B cell (primary cell): ENCODE measurements around the gene PROCR.

Experiments used
- CTCF ChIP-seq: fragments of 200-600 bp; IDR thresholded peaks from one replicate; pipeline ENCODE4 v1.8.0; 2022; ENCODE audit warnings: antibody characterized with exemption, mild to moderate bottlenecking
- EZH2 ChIP-seq: IDR thresholded peaks from 2 replicates; pipeline ENCODE4 v1.6.1; 2012; ENCODE audit warnings: borderline replicate concordance, low read depth, mild to moderate bottlenecking, moderate library complexity, low read length; ENCODE audit not compliant: insufficient read depth, poor library complexity, severe bottlenecking

DNA sequence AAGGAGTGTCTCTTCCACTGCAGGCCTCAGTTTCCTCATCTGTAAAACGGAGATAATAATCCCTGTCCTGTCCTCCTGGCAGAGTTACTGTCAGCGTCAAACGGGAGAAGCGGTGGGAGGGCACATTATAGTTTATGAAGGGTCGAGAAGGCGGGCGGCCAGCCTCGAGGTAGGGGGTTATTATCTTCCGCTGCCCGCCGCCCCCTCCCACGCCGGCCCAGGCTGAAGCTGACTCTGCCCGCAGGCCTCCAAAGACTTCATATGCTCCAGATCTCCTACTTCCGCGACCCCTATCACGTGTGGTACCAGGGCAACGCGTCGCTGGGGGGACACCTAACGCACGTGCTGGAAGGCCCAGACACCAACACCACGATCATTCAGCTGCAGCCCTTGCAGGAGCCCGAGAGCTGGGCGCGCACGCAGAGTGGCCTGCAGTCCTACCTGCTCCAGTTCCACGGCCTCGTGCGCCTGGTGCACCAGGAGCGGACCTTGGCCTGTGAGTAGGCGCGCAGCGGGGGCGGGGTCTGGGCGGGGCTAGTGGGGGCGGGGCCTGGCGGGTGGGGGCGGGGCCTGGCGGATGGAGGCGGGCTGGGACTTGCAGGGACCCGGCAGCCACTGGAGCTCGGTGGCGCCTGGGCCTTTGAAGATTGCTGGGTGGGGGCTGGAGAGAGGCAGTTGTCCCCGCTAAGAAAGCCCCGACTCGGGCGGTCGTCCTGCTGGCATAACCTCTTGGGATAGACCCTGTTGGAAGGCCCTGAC lies 2.8 kb downstream of the PROCR start:
- TF ChIP-seq CTCF = no peak
- no peak for TF ChIP-seq EZH2
